ENCODE results near the gene TLR2. TPM values are rescaled to one million over a fixed set of nuclear protein-coding genes. Genes with fewer than 3 reads are reported as not detected.

TLR2 gene
- total RNA-seq, 3 donors from 2014 or later, result 51.7 to 76.8 (median 52.4) TPM

DNA sequence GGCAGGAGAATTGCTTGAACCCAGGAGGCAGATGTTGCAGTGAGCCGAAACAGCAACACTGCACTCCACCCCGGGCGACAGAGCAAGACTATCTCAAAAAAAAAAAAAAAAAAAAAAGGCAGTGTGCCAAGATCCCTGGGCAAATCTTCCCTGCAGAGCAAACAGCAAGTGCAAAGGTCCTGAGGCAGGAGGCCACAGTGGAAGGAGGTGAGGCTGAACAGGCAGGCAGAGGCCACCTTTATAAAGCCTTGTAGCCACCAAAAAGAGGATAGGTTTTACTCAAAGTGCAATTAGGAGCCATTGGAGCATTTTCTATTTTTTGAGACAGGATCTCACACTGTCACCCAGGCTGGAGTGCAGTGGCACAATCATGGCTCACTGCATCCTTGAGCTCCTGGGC is 45.1 kb upstream of the TLR2 start:
- H3K27me3 ChIP-seq, result no peaks in the 10 kb centered on the region
- intact Hi-C loops (cut with DNase I; ENCODE audit: low total_unique reads), result loop anchor here (5.0 kb wide), 1 partner anchor 292 kb away; no protein-coding TSS in a partner anchor
- no peaks in the 10 kb centered on the region for H3K36me3 ChIP-seq
- H3K9me3 ChIP-seq, result no peaks in the 10 kb centered on the region
- H3K4me1 ChIP-seq, result no peaks in the 10 kb centered on the region
- TF ChIP-seq POLR2AphosphoS5 (IDR thresholded peaks at IDR 0.05) (no peak), CTCF (IDR thresholded peaks at IDR 0.05) (no peak), POLR2A (IDR thresholded peaks at IDR 0.05) (no peak)
- no peak overlapping the region for H3K4me3 ChIP-seq
- no peak for DNase-seq (ENCODE audit: low spot score in 2 of 2)
- no peak overlapping the region for H3K27ac ChIP-seq

- no peak for TF ChIP-seq POLR2A (IDR thresholded peaks at IDR 0.05)
- no peak for TF ChIP-seq CTCF (IDR thresholded peaks at IDR 0.05)
- no peak for TF ChIP-seq POLR2AphosphoS5 (IDR thresholded peaks at IDR 0.05)
- H3K27ac ChIP-seq, result no peak overlapping the region
- H3K4me1 ChIP-seq, result no peaks in the 10 kb centered on the region
- H3K36me3 ChIP-seq, result no peaks in the 10 kb centered on the region
- intact Hi-C loops (cut with DNase I; ENCODE audit: low total_unique reads), result loop anchor here (5.0 kb wide), 1 partner anchor 293 kb away; no protein-coding TSS in a partner anchor
- peaks cover 0 to 1% of the 10 kb centered on the region in 2 donors for H3K9me3 ChIP-seq
- no peak for DNase-seq (ENCODE audit: low spot score in 2 of 2)
- no peaks in the 10 kb centered on the region for H3K27me3 ChIP-seq
- no peak overlapping the region for H3K4me3 ChIP-seq
These were observed 44.0 kb upstream of the TLR2 start for GRCh38 chr4:153639833-153640802.

DNA sequence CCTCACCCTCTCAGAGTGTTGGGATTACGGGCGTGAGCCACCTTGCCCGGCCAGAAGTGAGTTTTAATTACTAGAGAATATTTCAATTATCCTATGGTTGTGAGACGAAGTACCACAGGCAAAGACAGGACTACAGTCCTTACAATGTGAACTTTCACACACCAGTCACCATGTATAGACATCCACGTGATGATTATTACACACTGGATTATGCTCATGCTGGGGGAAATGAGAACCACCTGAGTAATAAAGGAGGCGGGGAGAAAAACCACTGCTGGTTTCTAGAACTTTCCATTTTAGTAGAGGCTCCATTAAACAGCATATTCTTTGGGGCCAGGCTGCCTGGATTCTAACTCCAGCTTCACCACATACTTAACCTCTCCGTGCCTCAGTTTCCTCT is 42.5 kb upstream of the TLR2 start:
- intact Hi-C loops (cut with DNase I; ENCODE audit: low total_unique reads), result no loop called here
- no peak for DNase-seq (ENCODE audit: low spot score in 2 of 2)

DNA sequence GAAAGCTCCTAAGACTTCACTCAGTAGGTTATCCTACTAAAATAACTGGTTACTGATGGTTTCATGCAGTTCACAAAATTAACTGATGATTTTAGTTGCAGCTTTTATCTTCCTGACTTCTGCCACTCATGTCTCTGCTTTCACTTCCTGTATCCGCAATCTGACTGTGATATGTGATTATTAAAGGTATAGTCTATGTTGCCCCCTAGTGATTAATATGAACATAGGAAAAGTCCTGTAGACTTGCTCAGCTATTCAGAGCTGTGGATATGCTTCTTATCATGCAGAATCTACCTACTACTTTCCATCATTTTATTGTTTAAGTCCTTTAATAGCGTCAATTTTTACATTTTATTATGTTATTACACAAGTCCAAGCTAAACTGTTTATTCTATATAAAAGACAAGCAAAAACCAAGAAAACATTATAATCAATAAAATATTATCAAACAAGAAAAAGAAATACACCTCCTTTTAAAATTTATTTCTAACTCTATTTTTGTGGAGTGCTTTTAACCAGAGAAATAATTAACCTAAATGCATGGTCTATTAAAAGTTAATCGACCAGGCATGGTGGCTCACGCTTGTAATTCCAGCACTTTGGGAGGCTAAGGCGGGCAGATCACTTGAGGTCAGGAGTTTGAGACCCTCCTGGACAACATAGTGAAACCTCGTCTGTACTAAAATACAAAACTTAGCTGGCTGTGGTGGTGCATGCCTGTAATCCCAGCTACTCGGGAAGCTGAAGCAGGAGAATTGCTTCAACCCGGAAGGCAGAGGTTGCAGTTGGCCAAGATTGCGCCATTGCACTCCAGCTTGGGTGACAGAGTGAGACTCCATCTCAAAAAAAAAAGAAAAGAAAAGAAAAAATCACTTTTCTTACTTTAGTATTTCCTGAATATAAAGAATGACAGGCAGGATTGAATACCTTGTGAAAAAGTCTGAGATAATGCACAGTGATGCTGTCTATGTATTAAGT is 40.4 kb upstream of the TLR2 start:
- Histone ChIP-seq H3K27me3 (no peaks in the 10 kb centered on the region), H3K9me3 (peaks cover 0 to 3% of the 10 kb centered on the region in 2 donors), H3K27ac (no peak overlapping the region), H3K4me1 (no peaks in the 10 kb centered on the region), H3K4me3 (no peak overlapping the region), H3K36me3 (no peaks in the 10 kb centered on the region)
- TF ChIP-seq CTCF (IDR thresholded peaks at IDR 0.05) (peak in 2 of 3 donors; percentile 34 to 36), POLR2A (IDR thresholded peaks at IDR 0.05) (no peak)
- no peak for DNase-seq (ENCODE audit: low spot score in 2 of 2)
- intact Hi-C loops (cut with DNase I; ENCODE audit: low total_unique reads), result no loop called here

More for the DNA sequence above, 42.5 kb upstream of the TLR2 start:
- no peaks in the 10 kb centered on the region for H3K36me3 ChIP-seq
- TF ChIP-seq CTCF (IDR thresholded peaks at IDR 0.05) (no peak), POLR2AphosphoS5 (IDR thresholded peaks at IDR 0.05) (no peak), POLR2A (IDR thresholded peaks at IDR 0.05) (no peak)
- no peaks in the 10 kb centered on the region for H3K4me1 ChIP-seq
- no peak overlapping the region for H3K4me3 ChIP-seq
- H3K9me3 ChIP-seq, result peaks cover 0 to 3% of the 10 kb centered on the region in 2 donors
- no peak overlapping the region for H3K27ac ChIP-seq
- H3K27me3 ChIP-seq, result no peaks in the 10 kb centered on the region

Data from breast epithelium (tissue), 4 donors.